BE2C (cell line): ENCODE data around the gene YAP1.

ENCODE experiments used
- DNase-seq: peaks from one replicate; pipeline ENCODE4 v3.0.0-alpha.2; 2020
- H3K27me3 ChIP-seq: fragments of 250-450 bp; sonication (Bioruptor Pico); 2 replicates; pipeline ENCODE4 v1.5.1; 2020; ENCODE audit warnings: mild to moderate bottlenecking
- H3K36me3 ChIP-seq: fragments of 250-450 bp; sonication (Bioruptor Pico); 2 replicates; pipeline ENCODE4 v1.5.1; 2020; ENCODE audit warnings: mild to moderate bottlenecking
- H3K4me1 ChIP-seq: fragments of 250-450 bp; sonication (Bioruptor Pico); 2 replicates; pipeline ENCODE4 v1.5.1; 2020
- H3K4me3 ChIP-seq: 2 replicates; pipeline ENCODE4 v1.5.1; 2011; ENCODE audit warnings: low read depth, low read length
- H3K9me3 ChIP-seq: fragments of 250-450 bp; sonication (Bioruptor Pico); 2 replicates; pipeline ENCODE4 v1.5.1; 2020
- TF ChIP-seq, protein P1 (sequence below): IDR thresholded peaks from 2 replicates; pipeline ENCODE4 v1.5.1; 2012; ENCODE audit warnings: mild to moderate bottlenecking, low read depth, low read length

The YAP1 gene

DNA sequence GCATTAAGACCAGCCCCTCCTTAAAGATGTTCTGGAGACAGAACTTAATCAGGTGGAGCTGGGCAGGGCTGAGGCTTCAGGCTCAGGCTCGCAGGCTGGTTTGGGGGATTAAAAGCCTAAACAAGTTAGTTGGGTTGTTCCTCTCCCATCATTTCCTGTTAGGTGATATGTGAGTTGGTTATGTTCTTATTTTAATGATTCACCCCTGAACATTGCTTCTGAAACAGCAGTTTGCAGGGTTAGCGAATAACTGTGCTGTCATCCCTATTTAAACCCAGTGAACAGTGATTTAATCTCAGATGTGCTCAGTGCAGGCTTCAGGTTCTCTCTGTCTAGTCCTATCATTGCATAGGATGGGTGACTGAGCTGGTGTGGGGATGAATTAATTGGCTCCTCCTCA is 159.7 kb downstream of the YAP1 start:
- no peaks in the 10 kb centered on the region for H3K4me1 ChIP-seq
- H3K36me3 ChIP-seq: no peaks in the 10 kb centered on the region
- no peak for DNase-seq
- H3K27me3 ChIP-seq: peaks cover 20% of the 10 kb centered on the region
- TF ChIP-seq, protein P1, sequence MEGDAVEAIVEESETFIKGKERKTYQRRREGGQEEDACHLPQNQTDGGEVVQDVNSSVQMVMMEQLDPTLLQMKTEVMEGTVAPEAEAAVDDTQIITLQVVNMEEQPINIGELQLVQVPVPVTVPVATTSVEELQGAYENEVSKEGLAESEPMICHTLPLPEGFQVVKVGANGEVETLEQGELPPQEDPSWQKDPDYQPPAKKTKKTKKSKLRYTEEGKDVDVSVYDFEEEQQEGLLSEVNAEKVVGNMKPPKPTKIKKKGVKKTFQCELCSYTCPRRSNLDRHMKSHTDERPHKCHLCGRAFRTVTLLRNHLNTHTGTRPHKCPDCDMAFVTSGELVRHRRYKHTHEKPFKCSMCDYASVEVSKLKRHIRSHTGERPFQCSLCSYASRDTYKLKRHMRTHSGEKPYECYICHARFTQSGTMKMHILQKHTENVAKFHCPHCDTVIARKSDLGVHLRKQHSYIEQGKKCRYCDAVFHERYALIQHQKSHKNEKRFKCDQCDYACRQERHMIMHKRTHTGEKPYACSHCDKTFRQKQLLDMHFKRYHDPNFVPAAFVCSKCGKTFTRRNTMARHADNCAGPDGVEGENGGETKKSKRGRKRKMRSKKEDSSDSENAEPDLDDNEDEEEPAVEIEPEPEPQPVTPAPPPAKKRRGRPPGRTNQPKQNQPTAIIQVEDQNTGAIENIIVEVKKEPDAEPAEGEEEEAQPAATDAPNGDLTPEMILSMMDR: no peak
- no peaks in the 10 kb centered on the region for H3K9me3 ChIP-seq
- H3K4me3 ChIP-seq: no peak overlapping the region

DNA sequence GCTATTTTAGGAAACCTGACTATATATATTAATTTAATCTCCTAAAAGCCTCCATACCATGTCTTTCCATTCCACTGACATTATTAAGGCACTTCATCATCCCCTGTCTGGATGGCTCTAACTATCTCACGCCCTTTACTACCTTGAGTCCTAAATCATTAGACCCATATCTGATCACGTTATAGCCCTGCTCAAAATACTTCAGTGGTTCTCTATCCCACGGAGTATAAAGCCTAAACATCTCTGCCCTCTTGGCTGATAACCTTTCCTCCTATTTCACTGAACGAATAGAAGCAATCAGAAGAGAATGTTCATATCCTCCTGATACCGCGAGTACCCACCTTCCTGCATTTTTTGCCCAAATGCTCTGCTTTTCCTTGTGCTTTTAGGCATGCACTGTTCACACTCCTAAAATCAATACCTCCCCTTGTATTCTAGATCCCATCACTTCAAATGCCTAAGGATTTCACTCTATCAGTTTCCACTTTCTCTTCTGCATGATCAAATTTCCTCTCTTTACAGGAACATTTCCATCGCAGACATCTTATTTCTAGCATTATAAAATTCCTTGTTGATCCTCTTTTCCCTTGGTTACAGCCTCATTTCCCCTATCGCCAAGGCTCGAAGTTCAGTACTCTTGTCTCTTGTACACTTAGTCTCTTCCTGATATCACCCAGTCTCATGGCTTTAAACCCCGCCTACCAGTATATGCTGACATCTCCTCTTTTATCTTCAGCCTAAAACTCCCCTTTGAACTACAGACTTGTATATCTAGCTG is 162.0 kb downstream of the YAP1 start:
- Histone ChIP-seq H3K27me3 (peaks cover 20% of the 10 kb centered on the region), H3K4me1 (no peaks in the 10 kb centered on the region; the same call in 1 of the 2 replicates), H3K9me3 (no peaks in the 10 kb centered on the region), H3K36me3 (no peaks in the 10 kb centered on the region), H3K4me3 (no peak overlapping the region)
- TF ChIP-seq, protein P1: no peak
- no peak for DNase-seq

DNA sequence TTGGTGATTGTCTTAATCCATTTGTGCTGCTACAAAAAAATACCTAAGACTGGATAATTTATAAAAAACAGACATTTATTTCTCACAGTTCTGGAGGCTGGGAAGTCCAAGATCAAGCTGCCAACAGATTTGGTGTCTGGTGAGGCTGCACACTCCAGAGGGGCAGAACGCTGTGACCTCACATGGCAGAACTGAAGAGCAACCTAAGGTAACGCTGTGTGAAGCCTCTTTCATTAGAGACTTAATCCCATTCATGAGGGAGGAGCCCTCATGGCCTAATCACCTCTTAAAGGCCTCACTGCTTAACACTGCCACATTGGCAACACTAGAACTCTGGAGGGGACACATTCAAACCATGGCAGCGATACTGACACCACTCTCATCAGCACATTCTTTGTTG is 164.4 kb downstream of the YAP1 start:
- Histone ChIP-seq H3K27me3 (peaks cover 15% of the 10 kb centered on the region), H3K4me1 (no peaks in the 10 kb centered on the region; the same call in 1 of the 2 replicates), H3K4me3 (no peak overlapping the region), H3K9me3 (no peaks in the 10 kb centered on the region), H3K36me3 (no peaks in the 10 kb centered on the region)
- TF ChIP-seq, protein P1: no peak
- no peak for DNase-seq

DNA sequence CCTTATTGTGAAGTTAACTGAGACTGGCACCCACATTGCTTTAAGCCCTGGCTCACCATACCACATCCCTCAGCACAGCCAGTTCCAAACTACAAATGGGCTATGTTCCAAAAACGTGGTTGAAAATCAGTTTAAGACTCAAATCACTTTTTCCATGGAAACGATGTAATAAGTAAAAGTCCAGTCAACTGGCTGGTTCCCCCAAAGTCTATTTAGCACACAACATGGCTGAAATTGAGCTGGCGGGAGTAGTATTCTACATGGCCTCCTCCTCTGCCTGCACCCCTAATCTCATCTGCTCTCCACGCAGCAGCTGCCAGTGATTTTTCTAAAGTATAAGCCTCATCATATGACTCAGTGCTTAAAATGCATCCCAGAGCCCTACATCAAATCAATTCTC is 166.1 kb downstream of the YAP1 start:
- H3K9me3 ChIP-seq: no peaks in the 10 kb centered on the region
- no peak for DNase-seq
- H3K36me3 ChIP-seq: no peaks in the 10 kb centered on the region
- no peaks in the 10 kb centered on the region; the same call in 1 of the 2 replicates for H3K4me1 ChIP-seq
- peaks cover 8% of the 10 kb centered on the region for H3K27me3 ChIP-seq
- TF ChIP-seq, protein P1: no peak
- no peak overlapping the region for H3K4me3 ChIP-seq

DNA sequence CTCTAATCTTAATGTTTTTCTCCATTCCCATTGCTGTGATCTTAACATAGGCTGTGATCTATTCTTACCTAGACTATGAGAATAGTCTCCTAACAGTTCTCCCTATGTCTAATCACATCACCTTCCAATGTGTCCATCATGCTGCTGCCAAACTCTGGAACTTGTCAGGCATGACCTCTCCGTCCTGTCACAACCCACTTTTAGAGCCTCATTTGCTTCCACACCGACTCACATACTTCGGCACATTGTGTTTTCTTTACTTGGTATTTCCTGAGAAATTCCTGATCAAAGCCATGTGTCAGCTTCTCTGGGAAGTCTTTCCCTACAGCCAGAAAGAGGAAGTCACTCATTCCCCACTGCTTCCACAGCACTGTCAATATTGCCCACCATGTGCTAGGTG is 166.5 kb downstream of the YAP1 start:
- no peaks in the 10 kb centered on the region for H3K9me3 ChIP-seq
- peaks cover 4% of the 10 kb centered on the region for H3K27me3 ChIP-seq
- TF ChIP-seq, protein P1: no peak
- DNase-seq: no peak
- H3K4me3 ChIP-seq: no peak overlapping the region
- no peaks in the 10 kb centered on the region; the same call in 1 of the 2 replicates for H3K4me1 ChIP-seq
- H3K36me3 ChIP-seq: no peaks in the 10 kb centered on the region

DNA sequence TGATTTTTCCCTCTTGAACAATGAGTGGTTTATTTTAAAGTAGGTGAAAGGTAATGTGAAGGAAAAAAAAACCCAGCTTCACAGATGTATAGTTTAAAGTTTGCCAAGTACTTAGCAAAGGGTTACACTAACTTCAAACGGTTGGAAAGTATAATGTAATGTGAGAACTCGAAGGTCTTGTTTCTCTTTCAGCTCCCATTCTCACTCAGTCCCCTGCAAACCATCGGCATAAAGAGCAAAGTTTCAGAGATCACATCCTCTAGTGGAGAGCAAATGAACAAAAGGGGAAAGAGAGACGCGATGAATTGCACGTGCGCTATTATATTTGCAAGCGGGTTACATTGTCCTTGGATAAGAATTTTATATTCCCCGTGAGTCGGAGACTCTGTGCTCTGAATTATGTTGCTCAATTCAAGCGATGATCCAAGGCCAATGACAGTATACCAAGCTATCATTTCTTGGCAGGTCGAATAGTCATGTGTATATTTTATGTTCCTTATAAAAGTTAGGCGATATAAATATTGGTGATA is 169.5 kb downstream of the YAP1 start:
- Histone ChIP-seq H3K4me1 (no peaks in the 10 kb centered on the region; the same call in 1 of the 2 replicates), H3K36me3 (no peaks in the 10 kb centered on the region), H3K4me3 (no peak overlapping the region), H3K27me3 (no peaks in the 10 kb centered on the region), H3K9me3 (no peaks in the 10 kb centered on the region)
- TF ChIP-seq, protein P1: no peak
- DNase-seq: no peak
